Karpas-422 (cell line): ENCODE measurements around the gene TMEM52. TPM values are rescaled to one million over a fixed set of nuclear protein-coding genes. Genes with fewer than 3 reads are reported as not detected.

ENCODE experiments used
- DNase-seq: peaks from one replicate; pipeline ENCODE4 v3.0.0-alpha.2; 2015
- H2AFZ ChIP-seq: fragments of 200-600 bp; sonication (generic); 2 replicates; pipeline ENCODE4 v1.6.1; 2014; ENCODE audit warnings: antibody characterized with exemption, low read length, mixed read lengths
- H3K27ac ChIP-seq: fragments of 200-600 bp; sonication (generic); 2 replicates; pipeline ENCODE4 v1.5.1; 2014; ENCODE audit warnings: mild to moderate bottlenecking, low read length, moderate library complexity
- H3K27me3 ChIP-seq: fragments of 200-600 bp; sonication (generic); 2 replicates; pipeline ENCODE4 v1.6.1; 2014; ENCODE audit warnings: low read length, mixed read lengths
- H3K36me3 ChIP-seq: fragments of 200-600 bp; sonication (generic); 2 replicates; pipeline ENCODE4 v1.6.1; 2014; ENCODE audit warnings: low read length, mixed read lengths; ENCODE audit not compliant: insufficient read depth
- H3K4me1 ChIP-seq: fragments of 200-600 bp; sonication (generic); 2 replicates; pipeline ENCODE4 v1.6.1; 2014; ENCODE audit warnings: mild to moderate bottlenecking, low read length, mixed read lengths
- H3K4me2 ChIP-seq: fragments of 200-600 bp; sonication (generic); 2 replicates; pipeline ENCODE4 v1.6.1; 2014; ENCODE audit warnings: low read length, low read depth, mild to moderate bottlenecking; ENCODE audit not compliant: poor library complexity, severe bottlenecking
- H3K4me3 ChIP-seq: fragments of 200-600 bp; sonication (generic); 2 replicates; pipeline ENCODE4 v1.5.1; 2014; ENCODE audit warnings: mild to moderate bottlenecking, antibody characterized with exemption, low read length, mixed read lengths
- H3K79me2 ChIP-seq: fragments of 200-600 bp; sonication (generic); 2 replicates; pipeline ENCODE4 v1.6.1; 2014; ENCODE audit warnings: mild to moderate bottlenecking, low read length, mixed read lengths
- H3K9ac ChIP-seq: fragments of 200-600 bp; sonication (generic); 2 replicates; pipeline ENCODE4 v1.6.0; 2014; ENCODE audit warnings: low read length
- H3K9me2 ChIP-seq: fragments of 200-600 bp; sonication (generic), shearing (Covaris generic); replicated peaks from 2 replicates; pipeline ENCODE4 v1.6.0; 2014; ENCODE audit warnings: mild to moderate bottlenecking, low read length, moderate library complexity; ENCODE audit not compliant: insufficient read depth
- H3K9me3 ChIP-seq: fragments of 300-700, 200-600 bp; sonication (generic); 2 replicates; pipeline ENCODE4 v1.6.1; 2014; ENCODE audit warnings: low read length, mixed read lengths
- H4K20me1 ChIP-seq: fragments of 200-600 bp; sonication (generic); 2 replicates; pipeline ENCODE4 v1.6.1; 2014; ENCODE audit warnings: mild to moderate bottlenecking, antibody characterized with exemption, low read length, low read depth; ENCODE audit not compliant: insufficient read depth
- total RNA-seq: library from RNA; depleted of rRNA; stranded (reverse); fragments of >200 nt; shearing (Covaris generic); gene quantifications from 2 replicates; pipeline ENCODE4 v1.2.3, GENCODE V29; 2014; ENCODE audit warnings: low replicate concordance

Gene TMEM52
- total RNA-seq, 1 experiment from 2014 or later = not detected

- no peaks in the 10 kb centered on the region for H3K9me3 ChIP-seq
- H3K9ac ChIP-seq = no peak overlapping the region
- H3K4me2 ChIP-seq = no peak overlapping the region
- H3K36me3 ChIP-seq = no peaks in the 10 kb centered on the region
- H3K4me1 ChIP-seq = peaks cover 4% of the 10 kb centered on the region; the same call in 1 of the 2 replicates
- H3K27ac ChIP-seq = no peak overlapping the region
- no peak overlapping the region for H2AFZ ChIP-seq
- H3K27me3 ChIP-seq = no peaks in the 10 kb centered on the region
- no peaks in the 10 kb centered on the region for H3K9me2 ChIP-seq
- no peaks in the 10 kb centered on the region for H4K20me1 ChIP-seq
- no peaks in the 10 kb centered on the region for H3K79me2 ChIP-seq
- no peak overlapping the region for H3K4me3 ChIP-seq
- DNase-seq = no peak
Measured at GRCh38 chr1:1960480-1961196, 41.6 kb upstream of the TMEM52 start.

DNA sequence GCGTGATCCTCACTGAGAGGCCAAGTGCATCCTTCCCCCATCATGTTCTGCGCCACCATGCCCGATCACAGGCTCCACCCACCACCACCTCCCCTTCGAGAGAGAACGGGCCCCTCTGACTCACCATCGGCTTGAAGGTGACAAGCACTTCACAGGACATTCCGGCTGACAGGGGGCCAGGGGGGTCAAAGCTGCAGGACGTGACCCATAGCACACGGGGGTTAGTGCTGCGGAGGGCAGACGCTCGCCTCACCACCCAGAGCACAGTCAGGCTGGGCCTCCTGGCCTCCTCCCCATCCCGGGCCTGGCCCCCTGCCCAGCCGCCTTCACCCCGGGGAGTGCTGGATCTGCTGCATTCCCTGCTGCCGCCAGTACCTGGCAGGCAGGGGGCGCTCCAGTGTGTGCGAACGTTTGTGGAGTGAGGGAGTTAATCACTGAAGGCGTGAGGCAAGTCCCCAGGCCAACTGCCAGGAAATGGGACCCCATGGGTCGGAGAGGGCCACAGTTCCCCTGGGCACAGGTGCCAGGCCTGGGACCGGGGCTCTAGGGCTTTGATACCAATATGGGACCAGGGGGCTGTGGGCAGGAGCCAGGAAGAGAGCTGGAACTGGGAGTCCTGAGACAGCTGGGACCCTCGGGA lies 40.9 kb upstream of the TMEM52 start:
- Histone ChIP-seq H3K9me3 (no peaks in the 10 kb centered on the region), H3K9me2 (no peaks in the 10 kb centered on the region), H3K4me3 (no peak overlapping the region), H3K4me2 (peak overlapping the region; percentile 29), H3K4me1 (peaks cover 4% of the 10 kb centered on the region; the same call in 1 of the 2 replicates), H2AFZ (no peak overlapping the region), H3K27ac (no peak overlapping the region), H3K79me2 (no peaks in the 10 kb centered on the region), H3K27me3 (no peaks in the 10 kb centered on the region), H4K20me1 (no peaks in the 10 kb centered on the region), H3K36me3 (no peaks in the 10 kb centered on the region), H3K9ac (no peak overlapping the region)
- DNase-seq = peak; percentile 91

GRCh38 chr1:1959459-1959839 lies 40.4 kb upstream of the TMEM52 start:
- no peak for DNase-seq
- Histone ChIP-seq H3K4me3 (no peak overlapping the region), H3K9me3 (no peaks in the 10 kb centered on the region), H3K9me2 (no peaks in the 10 kb centered on the region), H3K27me3 (no peaks in the 10 kb centered on the region), H3K79me2 (no peaks in the 10 kb centered on the region), H3K27ac (no peak overlapping the region), H2AFZ (no peak overlapping the region), H4K20me1 (no peaks in the 10 kb centered on the region), H3K36me3 (no peaks in the 10 kb centered on the region), H3K4me1 (peaks cover 4% of the 10 kb centered on the region; the same call in 1 of the 2 replicates), H3K4me2 (peak overlapping the region; percentile 29), H3K9ac (no peak overlapping the region)

DNA sequence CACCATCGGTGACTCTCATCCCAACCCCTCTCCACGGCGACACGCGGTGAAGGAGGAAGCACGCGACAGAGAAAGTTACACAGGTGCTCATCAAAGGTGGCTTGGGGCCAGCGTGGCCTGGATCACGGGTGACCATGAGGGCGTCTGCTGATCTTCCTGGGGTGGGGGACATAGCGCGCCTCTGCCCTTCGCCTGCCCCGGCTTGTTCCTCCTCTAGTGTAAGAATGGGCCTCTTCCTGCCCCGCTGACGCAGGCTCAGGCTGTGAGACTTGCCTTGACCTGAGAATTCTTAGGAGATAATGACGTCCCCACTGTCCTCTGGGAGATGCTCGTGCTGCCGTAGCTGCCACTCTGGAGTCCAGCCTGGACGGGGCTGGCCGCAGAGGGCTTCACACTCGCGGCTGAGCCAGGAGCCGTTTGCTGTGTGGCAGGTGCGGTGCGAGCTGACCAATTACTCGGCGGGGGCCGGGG lies 39.0 kb upstream of the TMEM52 start:
- Histone ChIP-seq H3K27me3 (no peaks in the 10 kb centered on the region), H3K4me3 (no peak overlapping the region), H3K27ac (no peak overlapping the region), H3K9me2 (no peaks in the 10 kb centered on the region), H2AFZ (no peak overlapping the region), H3K9ac (no peak overlapping the region), H3K79me2 (no peaks in the 10 kb centered on the region), H3K4me2 (no peak overlapping the region), H4K20me1 (no peaks in the 10 kb centered on the region), H3K4me1 (peaks cover 4% of the 10 kb centered on the region; the same call in 1 of the 2 replicates), H3K36me3 (no peaks in the 10 kb centered on the region), H3K9me3 (no peaks in the 10 kb centered on the region)
- no peak for DNase-seq

DNA sequence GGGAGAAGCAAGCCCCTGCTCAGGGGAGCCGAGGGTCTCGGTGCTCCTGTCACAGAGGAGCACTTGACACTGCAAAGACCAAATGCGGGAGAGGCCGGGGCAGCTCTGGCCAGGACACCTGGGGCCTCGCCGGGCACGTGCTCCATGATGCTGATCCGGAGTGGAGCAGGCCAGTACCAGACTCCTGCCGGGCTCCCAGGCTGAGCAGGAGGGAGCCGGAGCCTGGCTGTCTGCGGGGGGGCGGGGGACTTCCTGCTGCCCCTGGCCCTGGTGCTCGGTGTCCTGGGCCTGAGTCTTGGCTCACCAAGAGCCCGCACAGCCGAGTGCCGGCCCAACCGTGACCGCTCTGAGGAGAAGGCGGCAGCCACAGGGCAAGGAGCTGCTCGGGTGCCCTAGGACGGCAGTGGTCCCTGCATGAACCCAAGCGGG lies 38.5 kb upstream of the TMEM52 start:
- Histone ChIP-seq H3K4me1 (peaks cover 4% of the 10 kb centered on the region; the same call in 1 of the 2 replicates), H3K79me2 (no peaks in the 10 kb centered on the region), H3K27me3 (no peaks in the 10 kb centered on the region), H3K27ac (no peak overlapping the region), H3K4me2 (no peak overlapping the region), H3K9ac (no peak overlapping the region), H4K20me1 (no peaks in the 10 kb centered on the region), H2AFZ (no peak overlapping the region), H3K36me3 (no peaks in the 10 kb centered on the region), H3K9me3 (no peaks in the 10 kb centered on the region), H3K9me2 (no peaks in the 10 kb centered on the region), H3K4me3 (no peak overlapping the region)
- no peak for DNase-seq

DNA sequence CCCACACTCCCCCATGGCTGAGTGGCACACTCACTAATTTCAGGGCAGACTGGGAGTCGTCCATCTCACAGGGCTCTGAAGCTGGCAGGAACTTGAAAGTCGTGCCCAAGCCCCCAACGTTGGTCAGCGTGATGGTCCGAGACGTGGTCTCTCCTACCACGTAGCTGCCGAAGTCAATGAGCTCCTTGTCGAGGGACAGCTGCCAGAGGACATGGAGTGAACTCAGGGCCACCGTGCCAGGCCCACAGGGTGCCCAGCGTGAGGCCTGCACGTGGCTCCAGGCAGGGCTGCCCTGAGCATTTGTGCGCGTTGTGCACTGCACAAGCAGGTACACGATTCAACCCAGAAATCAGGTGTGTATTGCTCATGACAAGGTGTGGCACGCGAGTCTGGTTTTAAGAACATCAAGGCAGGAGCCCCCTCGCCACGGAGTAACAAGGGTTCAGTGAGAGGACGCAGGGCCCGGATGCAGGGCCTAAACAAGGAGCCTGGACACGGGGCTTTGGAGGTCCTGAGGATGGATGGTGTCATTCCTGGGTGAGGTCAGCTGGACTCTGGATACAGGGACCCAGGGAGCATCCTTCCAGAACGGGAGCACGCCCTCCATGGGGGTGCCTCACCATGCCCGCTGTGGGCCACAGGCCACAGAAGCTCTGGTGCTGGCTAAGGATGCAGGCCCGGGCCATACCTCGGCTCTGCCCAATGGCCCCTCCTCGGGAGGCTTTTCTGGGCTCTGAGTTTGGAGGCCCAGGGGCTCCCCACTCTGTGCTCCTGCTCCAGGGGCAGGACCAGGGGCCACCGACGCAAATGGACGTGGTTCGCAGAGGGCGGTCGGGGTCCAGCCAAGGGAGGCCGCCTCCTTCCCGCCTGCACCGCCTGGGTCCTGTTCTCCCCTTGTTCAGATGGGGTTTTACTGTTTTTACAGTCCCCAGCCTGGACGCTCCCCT lies 37.8 kb upstream of the TMEM52 start:
- no peak for DNase-seq
- H3K9ac ChIP-seq = no peak overlapping the region
- no peaks in the 10 kb centered on the region for H3K9me2 ChIP-seq
- H3K4me3 ChIP-seq = no peak overlapping the region
- no peaks in the 10 kb centered on the region for H3K9me3 ChIP-seq
- H3K79me2 ChIP-seq = no peaks in the 10 kb centered on the region
- no peaks in the 10 kb centered on the region for H4K20me1 ChIP-seq
- H3K27ac ChIP-seq = no peak overlapping the region
- H3K4me1 ChIP-seq = peaks cover 4% of the 10 kb centered on the region; the same call in 1 of the 2 replicates
- H3K27me3 ChIP-seq = no peaks in the 10 kb centered on the region
- H3K36me3 ChIP-seq = no peaks in the 10 kb centered on the region
- no peak overlapping the region for H2AFZ ChIP-seq
- H3K4me2 ChIP-seq = no peak overlapping the region

GRCh38 chr1:1956101-1956500 lies 37.0 kb upstream of the TMEM52 start:
- Histone ChIP-seq H3K9me3 (no peaks in the 10 kb centered on the region), H4K20me1 (no peaks in the 10 kb centered on the region), H3K4me1 (peaks cover 4% of the 10 kb centered on the region; the same call in 1 of the 2 replicates), H3K27ac (no peak overlapping the region), H3K36me3 (no peaks in the 10 kb centered on the region), H3K4me2 (no peak overlapping the region), H3K9me2 (no peaks in the 10 kb centered on the region), H3K9ac (no peak overlapping the region), H2AFZ (no peak overlapping the region), H3K4me3 (no peak overlapping the region), H3K27me3 (no peaks in the 10 kb centered on the region), H3K79me2 (no peaks in the 10 kb centered on the region)
- DNase-seq = no peak
